Measurements from ENCODE around the gene KCNJ1.

Gene KCNJ1

DNA sequence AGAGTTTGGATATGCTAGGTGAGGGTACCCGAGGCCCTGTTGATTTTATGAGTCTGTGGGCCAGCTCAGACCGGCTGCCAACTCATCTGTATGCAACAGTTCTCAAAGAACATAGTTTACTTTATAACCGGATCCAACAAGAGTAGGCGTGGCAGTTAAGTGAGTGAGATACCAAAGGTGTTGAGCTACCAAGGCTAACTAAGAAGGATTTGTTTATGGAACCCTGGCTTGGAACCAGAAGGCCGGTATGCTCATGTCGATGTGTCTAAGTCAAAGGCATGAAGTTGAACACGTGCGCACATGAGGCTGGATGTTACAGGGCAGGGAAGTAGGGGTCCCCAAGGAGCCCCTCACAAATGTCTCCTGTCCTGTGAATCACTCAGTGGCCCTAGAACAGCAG, at the start of gene KCNJ1:
Gene KCNJ1, minus strand, starts transcription at position 20 of the 400 bp plus-strand sequence. CDS start 27,053 bp downstream, outside the sequence.
- DNase-seq, result no peak

DNA sequence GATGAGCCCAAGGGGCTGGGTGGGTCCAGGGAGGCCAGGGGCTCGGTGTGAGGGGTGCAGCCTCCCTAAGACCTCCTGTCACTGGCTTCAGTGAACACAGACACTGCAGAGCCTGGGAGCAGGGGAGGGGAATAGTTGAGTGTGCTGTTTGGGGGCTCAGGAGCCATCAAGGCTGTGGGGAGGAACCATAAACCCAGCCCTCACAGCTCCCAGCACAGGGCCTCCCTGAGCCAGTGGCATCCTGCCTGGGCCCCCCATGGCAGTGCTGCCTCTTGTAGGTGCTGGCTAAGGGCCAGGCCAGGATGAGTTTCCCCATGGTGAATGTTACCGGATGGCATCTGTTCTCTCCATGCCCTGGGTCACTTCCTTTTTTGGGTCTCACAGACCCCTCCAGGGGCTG, 49.6 kb upstream of the KCNJ1 start:
- DNase-seq, result no peak

DNA sequence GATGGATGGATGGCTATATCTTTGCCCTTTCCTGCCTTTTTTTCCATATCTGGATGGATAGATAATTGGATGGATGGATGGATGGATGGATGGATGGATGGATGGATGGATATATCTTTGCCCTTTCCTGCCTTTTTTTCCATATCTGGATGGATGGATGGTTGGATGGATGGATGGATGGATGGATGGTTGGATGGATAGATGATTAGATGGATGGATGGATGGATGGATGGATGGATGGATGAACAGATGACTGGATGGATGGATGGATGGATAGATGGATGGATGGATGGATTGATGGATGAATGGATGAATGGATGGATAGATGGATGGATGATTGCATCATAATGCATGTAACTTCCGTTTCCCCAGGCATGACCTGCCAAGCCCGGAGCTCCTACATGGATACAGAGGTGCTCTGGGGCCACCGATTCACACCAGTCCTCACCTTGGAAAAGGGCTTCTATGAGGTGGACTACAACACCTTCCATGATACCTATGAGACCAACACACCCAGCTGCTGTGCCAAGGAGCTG, 49.0 kb upstream of the KCNJ1 start:
- no peak for DNase-seq

- DNase-seq, result no peak
Observed at GRCh38 chr11:128915149-128915521, 48.0 kb upstream of the KCNJ1 start.

- DNase-seq, result no peak
Observed at GRCh38 chr11:128914216-128915148, 47.4 kb upstream of the KCNJ1 start.

DNA sequence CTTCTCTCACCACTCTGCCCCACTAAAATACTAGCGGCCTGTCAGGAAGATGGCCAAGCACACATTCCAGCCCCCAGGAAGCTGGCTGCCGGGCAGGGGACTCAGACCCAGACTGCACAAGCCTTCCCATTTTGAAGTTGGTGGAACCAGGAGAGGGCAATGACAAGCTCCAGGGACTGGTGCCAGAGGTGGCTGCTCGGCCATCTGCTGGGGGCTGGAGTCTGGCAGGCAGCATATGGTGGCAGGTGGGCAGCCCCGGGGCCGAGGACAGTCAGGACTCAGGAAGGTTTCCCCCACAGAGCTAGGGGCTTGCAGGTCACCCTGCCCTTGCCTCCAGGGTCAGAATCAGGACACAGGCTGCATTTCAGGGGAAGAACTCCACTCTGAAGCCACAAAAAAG, 46.7 kb upstream of the KCNJ1 start:
- DNase-seq, result no peak

DNA sequence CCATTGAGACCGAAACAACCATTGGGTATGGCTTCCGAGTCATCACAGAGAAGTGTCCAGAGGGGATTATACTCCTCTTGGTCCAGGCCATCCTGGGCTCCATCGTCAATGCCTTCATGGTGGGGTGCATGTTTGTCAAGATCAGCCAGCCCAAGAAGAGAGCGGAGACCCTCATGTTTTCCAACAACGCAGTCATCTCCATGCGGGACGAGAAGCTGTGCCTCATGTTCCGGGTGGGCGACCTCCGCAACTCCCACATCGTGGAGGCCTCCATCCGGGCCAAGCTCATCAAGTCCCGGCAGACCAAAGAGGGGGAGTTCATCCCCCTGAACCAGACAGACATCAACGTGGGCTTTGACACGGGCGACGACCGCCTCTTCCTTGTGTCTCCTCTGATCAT, 44.6 kb upstream of the KCNJ1 start:
- no peak for DNase-seq

DNA sequence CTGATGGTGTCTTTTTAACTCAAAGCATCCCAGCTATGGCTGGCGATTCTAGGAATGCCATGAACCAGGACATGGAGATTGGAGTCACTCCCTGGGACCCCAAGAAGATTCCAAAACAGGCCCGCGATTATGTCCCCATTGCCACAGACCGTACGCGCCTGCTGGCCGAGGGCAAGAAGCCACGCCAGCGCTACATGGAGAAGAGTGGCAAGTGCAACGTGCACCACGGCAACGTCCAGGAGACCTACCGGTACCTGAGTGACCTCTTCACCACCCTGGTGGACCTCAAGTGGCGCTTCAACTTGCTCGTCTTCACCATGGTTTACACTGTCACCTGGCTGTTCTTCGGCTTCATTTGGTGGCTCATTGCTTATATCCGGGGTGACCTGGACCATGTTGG, 44.1 kb upstream of the KCNJ1 start:
- no peak for DNase-seq

DNA sequence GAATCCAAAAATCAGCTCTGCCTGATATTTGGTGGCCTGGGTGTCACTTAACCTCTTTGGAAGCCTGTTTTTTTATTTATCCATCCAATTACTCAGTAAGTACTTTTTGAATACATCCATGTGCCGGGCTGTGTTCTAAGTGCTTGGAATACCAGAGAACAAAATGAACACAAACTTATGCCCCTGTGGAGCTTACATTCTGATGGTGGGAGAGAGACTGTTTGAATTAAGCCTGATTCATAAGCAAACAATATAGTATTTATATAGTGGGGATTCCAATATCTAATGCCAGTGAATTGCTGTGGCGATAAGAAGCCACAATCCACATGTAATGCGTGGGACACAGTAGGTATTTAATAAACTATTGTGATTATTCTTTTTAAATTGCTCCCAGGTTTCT, 43.5 kb upstream of the KCNJ1 start:
- DNase-seq, result no peak

GRCh38 chr11:128909438-128910125, 42.5 kb upstream of the KCNJ1 start:
- DNase-seq, result no peak

DNA sequence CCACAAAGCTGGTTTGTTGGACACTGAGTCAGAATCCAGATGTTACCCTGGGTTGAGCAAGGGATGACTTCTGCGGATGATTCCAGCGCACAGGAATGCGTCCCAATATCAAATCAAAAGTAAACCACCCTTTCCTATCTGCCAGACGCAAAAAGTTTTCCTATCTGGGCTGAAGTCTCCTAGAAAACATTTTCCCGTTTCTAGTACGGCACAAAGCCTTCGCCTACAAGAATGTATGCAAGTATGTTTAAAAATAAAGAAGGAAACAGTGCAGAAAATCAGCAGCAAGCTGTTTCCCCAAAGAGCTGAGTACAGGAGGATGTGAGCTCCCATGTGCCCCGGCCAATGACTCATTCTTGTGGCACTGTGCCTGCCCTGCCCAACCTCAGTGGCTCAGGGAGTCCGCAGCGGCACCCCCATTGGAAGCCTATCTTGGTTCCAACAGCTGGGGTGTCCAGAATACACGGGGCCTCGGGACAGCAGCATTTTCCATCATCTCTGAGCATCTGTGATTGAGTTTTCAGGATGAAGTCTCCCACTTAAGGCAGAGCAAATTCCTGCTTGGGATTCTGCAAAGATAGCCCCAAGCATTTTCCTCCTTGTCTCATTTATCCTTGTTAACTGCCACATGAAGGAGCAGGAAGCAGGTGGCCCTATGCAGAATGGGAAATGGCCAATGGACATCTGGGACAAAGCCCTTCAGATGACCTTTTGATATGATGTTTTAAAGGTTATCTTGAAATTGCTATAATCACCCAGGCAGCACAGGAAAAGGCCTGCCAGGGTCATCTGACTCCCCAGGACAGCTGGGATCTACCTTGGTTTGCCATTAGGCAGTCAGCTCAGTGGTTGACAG, 41.5 kb upstream of the KCNJ1 start:
- DNase-seq, result peak in 1 of 2 donors; percentile 15

DNA sequence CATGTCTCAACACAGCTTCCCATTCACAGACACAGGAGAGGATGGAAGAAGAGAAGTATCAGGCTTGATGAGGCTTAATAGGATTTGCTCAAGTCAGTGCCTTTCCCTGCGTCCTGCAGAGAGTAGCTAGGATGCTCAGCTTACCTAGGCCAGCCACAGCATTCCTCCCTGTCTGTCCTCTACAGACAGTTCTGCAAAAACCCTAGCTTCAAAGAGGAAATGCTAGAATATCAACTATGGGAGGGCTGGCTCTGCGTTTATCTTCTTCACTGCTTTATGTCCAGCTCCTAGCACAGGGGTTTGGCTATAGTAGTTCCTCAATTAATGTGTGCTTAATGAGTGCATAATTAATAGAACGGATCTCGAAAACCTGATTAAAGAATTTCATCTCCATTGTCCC, 40.5 kb upstream of the KCNJ1 start:
- DNase-seq, result no peak

DNA sequence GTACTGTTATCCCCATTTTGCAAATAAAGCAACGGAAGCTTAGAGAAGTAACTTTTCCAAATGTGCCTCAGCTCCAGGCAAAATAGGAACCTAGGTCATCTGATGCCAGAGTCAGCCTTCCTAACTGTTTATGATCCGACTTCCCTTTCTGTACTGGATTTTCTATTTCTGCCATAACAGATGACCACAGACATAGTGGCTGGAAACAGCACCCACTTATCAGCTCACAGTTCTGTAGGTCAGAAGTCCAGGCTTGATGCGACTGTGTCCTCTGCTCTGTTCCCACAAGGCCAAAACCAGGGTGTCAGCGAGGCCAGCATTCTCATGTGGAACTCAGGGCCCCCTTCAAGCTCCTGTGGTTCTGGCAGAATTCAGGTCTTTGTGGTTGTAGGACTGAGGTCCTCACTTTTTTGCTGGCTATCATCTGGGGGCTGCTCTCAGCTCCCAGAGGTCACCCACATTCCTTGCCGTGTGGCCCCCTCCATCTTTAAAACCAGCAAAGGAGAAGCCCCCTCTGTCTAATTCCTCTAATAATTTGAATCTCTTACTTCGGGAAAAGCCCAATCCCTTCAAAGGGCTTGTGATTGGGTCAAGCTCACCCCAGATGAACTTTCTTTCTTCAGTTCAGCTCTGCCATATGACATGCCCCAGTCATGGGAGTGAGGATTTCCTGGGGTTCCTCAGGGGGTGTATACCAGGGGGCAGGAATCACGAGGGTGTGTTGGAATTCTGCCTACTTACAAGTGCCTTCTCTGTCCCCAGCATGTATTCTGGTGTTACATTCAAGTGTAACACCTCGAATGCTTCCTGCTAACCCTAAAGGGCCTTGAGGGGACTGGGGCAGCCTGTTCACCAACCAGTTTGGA, 39.3 kb upstream of the KCNJ1 start:
- DNase-seq, result no peak

DNA sequence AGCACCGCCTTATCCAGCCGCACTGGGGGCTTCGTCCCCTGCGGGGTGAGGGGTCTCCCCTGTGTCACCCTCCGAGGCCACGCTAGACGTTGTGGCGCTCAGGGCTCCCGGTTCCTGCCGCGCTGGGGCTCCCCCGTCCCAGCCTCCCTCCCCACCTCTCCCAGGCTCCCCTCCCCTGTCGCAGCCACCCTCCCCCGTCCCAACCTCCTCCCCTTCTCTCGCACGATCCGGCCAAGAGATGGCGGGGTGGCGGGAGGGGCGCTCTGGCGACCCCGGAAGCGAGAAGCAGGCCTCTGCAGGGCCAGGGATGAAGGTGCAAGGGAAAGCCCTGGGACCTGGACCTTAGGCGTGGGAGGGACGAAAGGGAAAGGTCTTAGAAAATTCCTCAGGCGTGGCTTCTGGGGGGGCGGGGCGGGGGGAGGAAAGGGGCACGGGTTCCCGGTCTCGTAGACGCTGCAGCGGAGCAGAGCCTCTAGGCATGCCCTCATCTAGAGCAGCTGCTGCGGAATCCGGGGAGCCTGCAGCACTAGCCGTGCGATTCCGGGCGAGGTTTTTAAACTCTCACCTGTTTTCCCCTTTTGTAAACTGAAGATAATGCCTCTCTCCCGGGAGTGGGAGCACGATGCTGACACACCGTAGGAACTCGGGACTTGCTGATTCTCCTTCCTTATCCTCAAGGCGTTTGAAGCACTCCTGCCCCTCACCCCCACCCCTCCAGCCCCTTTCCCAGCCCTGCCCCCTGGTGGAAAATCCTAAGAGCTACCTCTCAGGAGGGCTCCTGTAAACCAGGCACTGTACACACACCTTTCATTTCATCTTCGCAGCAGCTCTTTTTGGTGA, 38.5 kb upstream of the KCNJ1 start:
- peak; percentile 13 to 52 for DNase-seq

- DNase-seq, result peak in 1 of 2 donors; percentile 7
Observed at GRCh38 chr11:128904656-128905344, 37.7 kb upstream of the KCNJ1 start.

DNA sequence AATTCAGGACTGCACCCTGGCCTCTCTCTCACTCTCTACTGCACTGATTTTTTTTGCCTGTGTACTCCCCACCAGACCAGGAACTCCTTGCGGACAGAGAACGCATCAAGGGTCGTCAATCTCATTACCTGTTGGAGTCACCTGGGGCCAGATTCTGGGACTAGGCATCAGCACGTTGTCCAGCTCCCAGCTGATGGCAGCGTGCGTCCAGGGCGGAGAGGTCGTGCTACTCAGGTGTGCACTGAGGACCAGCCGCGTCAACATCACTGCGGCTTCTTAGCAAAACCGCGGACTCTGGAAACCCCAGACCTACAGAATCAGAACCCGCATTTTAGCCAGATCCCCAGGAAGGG, 37.2 kb upstream of the KCNJ1 start:
- DNase-seq, result no peak

DNA sequence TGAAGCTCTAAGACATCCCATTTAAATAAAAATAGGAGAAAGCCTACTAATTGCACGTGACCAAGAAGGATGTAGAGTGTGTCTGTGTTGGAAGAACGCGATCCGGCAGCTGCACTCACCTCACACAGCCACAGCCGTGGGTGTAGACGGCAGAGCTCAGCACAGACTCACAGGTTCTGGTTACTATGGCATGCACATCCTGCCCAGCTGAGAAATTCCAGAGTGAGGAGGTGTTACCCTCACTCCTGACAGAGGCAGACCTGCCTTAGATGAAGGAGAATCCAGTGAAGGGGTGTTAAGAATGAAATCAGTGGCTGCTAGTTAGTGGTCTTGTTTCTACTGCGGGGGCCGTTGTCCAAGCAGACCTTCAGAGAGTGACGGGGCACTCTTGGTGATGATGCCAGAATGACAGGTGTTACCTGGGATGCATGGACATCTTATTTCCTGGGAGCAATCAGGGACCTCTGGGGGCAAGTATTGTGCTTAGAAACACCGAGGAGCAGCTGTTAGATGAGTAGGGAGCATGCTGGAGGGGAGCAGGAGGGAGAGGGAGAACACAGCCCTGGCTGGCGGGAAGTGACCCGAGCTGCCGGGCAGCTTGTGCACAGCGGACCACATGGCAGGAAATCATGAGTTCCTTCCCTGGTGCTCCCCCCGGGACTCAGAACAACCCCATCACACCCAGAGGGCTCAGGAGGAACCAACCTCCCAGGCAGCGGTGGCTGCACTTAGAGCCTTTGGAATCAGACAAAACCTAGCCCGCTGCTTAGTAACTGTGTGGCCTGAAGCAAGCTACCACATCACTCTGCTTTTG, 36.4 kb upstream of the KCNJ1 start:
- no peak for DNase-seq

- no peak for DNase-seq
Observed at GRCh38 chr11:128902515-128903066, 35.5 kb upstream of the KCNJ1 start.

All from CD4-positive, alpha-beta T cell treated with Interferon alpha-2 for 1 hour (primary cell).